HG03521 (cell line): ENCODE measurements around the gene OPTC.
"Not testable (repeated sequence)": the region's sequence is repeated elsewhere in the genome, so short reads cannot be mapped to it uniquely, and the experiment has no call there.

Experiments
- ATAC-seq: cut with Tn5 transposase; IDR thresholded peaks from one replicate; pipeline ENCODE4 v1.9.1; 2021; ENCODE audit warnings: mild to moderate bottlenecking, moderate library complexity; ENCODE audit not compliant: unreplicated experiment

OPTC gene

DNA sequence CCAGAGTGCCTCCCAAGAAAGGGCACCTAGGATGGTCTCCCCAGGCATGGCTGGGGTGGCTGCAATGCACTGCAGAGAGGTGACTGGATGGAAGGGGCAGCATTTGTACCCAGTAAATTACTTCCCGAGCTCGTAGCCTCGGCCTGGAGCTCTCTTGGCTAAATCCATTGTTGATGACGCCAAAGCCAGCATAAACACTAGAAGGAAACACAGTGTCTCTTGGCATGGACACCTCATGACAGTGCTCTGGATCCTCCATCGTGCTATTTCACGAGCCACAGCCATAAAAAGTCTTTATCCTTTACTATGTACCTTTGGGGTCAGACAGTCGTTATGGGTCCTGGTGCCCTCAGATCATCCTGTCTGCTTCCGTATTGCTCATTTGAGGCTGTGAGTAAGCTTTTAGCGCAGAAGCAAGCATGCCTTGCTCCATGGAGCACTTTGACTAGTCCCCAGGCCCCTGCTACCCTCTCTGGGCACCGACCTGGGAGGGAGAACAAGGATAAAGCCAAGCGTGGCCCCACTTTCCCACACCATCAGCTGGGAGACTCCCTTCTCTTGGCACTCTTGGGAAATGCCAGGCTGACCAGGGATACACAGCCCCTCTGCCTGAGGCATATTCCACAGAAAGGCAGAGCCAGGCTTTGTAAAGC is 28.7 kb upstream of the OPTC start:
- no peak for ATAC-seq

- no peak for ATAC-seq
Measured at GRCh38 chr1:203465948-203466347, 28.0 kb upstream of the OPTC start.

- not testable (repeated sequence) for ATAC-seq
Measured at GRCh38 chr1:203466906-203467549, 26.9 kb upstream of the OPTC start.

DNA sequence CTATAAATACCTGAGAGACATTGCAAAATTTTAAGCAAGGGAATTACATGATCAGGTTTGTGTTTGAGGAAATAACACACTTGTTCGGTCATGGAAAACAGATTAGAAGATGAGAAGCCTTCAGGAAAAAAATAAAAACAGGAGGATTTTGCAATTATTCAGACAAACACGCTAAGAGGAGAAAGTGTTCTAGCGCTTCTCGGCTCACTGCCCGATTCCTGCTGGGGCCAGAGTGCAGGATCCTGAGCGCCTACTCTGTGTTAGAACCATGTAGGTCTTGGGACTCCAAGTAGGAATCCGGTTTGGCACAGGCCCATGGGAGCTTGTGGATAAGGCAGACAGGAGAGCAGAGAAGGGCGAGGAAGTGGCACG is 26.4 kb upstream of the OPTC start:
- ATAC-seq, result no peak

DNA sequence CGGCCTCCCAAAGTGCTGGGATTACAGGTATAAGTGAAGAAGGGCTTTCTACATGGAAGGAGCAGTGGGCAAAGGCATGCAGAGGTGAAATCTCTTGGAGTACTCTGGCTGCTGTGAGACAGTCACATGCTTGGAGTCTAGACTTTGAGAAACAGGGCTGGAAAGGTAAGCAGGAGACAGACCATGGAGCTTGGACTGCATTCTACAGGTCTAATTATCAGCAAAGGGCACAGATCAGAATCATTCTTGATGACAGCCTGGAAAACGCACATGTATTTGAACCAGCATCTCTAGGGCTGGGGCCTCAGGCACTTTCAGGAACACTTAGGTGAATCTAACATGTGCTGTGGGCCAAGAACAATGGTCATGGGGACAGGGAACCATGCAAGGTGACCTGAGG is 25.6 kb upstream of the OPTC start:
- ATAC-seq, result no peak

GRCh38 chr1:203470240-203470639 is 23.7 kb upstream of the OPTC start:
- no peak for ATAC-seq

DNA sequence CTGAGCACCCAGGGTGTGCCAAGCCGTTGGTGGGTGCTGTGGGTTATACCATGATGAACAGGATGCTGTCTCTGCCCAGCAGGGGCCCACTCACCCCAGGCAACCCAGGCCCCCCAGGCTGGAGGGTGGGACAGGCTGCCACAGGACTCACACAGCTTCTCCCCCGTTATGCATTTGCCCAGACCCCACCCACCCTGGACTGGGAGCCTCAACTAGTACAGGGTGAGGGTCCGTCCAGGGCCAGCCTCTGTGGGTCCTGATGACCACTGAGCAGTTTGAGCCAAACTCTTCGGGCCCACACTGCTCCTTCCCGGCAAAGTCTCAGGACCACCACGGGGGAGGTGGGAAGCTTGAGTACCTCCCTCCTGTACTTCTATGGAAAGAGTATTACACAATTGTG is 22.1 kb upstream of the OPTC start:
- no peak for ATAC-seq

DNA sequence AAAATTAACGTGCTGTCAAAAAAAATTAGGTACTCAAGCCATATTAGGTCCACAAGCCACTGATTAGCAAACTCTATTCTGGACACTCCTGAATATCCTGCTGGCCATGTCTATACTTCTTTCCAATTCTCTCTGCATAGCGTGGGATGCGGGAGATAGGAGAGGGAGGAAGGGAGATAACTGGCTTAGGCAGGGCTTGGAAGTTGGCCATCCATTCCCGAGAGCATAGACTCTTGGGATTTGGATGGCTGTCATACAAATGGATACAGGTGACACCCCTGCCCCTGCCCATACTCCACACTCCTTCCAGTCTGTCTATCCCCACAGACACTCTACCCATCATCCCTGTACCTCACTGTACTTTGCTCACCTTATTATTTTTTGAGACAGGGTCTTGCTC is 20.7 kb upstream of the OPTC start:
- ATAC-seq, result no peak

- no peak for ATAC-seq
Measured at GRCh38 chr1:203473781-203474305, 20.1 kb upstream of the OPTC start.

DNA sequence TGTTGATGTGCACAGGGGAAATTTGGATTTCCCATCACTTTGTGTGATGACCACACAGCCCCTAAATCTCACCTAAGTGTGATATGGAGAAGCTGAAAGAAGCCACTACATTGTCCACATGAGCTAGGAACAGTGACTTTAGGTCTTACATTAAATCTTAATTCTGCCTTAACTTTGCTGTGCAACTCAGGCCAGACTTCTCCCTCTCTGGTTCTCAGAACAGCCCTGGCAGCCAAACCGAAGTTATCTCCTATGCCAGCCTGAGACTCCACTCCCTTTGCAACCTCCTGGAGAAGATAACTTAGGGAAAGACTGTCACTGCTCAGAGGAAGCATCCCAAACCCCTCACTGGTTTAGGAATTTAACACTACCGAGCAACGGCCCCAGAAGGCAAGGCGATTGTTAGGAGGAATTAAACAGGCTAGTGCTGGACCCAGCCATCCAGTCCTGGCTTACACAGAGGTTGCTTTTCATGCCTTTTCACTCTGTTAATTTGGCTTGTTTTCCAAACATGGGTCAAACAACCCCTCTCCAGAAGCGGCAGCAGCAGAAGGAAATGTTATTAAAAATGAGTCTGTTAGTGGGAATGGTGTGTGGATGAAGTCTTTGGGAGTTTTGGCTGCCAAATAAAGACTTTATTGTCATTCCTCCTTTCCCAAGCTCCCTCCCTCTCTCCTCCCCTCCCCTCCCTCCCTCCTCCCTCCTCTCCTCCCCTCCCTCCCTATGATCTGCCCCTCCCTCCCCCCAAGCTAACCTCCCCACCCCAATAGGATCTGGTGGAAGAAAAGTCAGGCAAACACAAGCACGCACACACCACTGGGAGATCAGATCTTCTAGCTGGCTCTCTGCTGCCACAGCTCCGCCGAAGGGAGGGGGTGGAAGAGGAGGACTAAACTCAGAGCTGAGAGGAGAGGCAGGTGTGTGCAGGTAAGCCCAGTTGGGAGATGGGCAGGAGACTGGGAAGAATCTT is 18.7 kb upstream of the OPTC start, which contains the start of gene PRELP:
PRELP (plus strand) TSS at position 795 of the 970 bp plus-strand sequence. CDS start 7,379 bp downstream, outside the sequence.
- no peak for ATAC-seq

GRCh38 chr1:203476216-203476814 is 17.6 kb upstream of the OPTC start:
- no peak for ATAC-seq

DNA sequence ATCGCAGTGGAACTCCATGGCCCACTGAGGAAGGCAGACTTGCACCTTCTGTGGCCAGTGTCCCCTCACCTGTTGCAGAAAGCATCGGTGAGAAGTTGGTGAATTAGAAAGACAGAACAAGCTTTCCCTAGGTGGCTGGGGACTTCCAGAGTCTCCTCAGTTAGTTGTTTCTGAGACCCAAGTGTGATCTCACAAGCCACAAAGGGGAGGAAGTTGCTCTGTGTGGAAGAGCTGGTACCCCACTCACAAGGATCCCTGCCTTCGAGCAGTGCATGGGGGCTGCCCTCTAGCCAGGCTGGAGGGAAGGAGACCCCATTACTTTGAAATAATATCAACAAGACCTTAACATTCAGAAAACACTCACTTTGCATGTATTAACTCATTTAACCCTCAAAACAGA is 16.2 kb upstream of the OPTC start:
- ATAC-seq, result no peak

- ATAC-seq, result no peak
Measured at GRCh38 chr1:203478231-203478630, 15.7 kb upstream of the OPTC start.

- ATAC-seq, result no peak
Measured at GRCh38 chr1:203478986-203479385, 15.0 kb upstream of the OPTC start.

DNA sequence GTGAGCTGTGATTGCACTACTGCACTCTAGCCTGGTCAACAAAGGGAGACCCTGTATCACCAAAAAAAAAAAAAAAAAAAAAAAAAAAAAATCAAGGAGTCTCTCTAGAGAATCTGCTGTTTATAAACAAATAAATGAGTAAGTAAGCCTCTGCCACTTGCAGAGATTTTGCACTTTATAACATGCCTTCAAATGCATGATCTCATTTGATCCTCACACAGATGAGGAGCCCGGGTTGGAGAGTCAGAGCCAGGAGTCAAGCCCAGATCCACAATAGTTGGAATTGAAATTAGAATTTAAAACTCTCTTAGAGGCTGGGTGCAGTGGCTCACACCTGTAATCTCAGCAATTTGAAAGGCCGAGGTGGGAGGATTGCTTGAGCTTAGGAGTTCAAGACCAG is 14.3 kb upstream of the OPTC start:
- no peak for ATAC-seq

DNA sequence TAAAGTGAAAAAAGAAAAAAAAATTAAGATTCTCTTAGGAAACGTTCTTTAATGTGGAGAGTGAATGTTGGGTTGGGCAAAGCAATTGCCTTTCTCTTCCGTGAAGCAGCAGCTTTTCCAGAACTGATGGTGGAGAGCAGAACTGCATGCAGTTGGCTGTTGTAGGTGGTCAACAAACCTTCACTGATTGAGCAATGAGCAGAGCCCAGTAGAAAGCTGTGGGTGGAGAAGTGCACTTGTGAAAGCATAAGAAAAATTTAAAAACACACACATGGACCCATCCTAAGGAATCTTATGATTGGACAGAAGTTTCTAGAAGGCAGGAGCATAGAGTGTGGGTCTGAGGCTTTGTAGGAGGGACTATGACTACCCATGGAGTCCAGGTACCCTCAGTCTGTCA is 13.9 kb upstream of the OPTC start:
- ATAC-seq, result no peak

DNA sequence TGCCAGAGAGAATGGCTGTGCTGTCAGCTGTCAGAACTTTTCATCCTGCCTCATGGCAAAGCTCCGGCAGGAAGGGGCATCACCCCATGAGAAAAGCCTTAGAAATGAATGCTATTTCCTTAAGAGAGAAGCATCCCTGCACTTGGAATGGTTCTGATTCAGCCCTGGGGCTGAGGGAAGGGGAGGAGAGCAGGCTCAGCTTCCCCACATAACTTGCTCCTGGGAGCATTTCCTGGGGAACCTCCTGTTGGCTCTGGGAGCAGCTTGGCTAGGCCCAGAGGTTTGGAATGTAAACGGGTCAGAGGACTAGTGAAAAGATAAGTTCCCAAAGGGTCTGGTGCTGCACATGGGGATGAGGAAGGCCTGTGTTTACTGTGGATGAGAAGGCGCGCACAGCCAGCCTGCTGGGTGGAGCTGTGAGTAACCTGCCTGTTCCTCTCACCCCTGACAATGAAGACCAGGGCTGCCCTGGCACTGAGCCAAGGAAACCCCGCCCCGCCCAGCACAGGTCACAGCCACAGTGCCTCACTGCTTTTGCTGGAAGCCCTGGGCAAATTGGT is 13.3 kb upstream of the OPTC start:
- ATAC-seq, result no peak

GRCh38 chr1:203481196-203481595 is 12.8 kb upstream of the OPTC start:
- no peak for ATAC-seq

DNA sequence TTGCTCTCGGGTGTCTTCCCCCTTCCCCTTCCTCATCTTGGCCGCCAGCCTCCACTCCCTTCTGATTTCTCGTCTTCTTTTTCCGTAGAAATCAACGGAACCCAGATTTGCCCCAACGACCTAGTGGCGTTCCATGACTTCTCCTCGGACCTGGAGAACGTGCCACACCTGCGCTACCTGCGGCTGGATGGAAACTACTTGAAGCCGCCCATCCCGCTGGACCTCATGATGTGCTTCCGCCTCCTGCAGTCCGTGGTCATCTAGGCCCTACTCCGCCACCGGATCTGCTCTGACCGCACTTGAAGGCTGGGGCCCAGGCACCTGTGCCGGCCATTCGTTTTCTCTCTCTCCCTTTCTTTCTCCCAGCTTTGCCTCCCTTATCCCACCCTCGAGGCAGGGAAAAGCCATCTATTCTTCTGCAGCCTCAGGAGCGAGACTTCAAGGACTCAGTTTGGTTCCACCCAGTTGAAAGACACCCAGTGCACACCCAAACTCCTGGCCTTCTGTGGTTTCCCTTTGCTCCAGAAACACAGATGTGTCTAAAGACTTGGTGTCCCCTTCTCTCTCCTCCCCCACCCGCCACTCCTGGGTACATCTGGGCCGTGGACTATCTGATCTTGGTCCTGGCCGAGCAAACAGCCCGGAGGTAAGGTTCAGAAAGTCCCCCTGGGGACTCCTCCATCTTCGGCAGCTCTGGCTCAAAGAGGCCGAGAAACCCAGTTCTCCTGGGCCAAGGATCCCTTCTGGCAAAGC is 7.2 kb upstream of the OPTC start:
- no peak for ATAC-seq

DNA sequence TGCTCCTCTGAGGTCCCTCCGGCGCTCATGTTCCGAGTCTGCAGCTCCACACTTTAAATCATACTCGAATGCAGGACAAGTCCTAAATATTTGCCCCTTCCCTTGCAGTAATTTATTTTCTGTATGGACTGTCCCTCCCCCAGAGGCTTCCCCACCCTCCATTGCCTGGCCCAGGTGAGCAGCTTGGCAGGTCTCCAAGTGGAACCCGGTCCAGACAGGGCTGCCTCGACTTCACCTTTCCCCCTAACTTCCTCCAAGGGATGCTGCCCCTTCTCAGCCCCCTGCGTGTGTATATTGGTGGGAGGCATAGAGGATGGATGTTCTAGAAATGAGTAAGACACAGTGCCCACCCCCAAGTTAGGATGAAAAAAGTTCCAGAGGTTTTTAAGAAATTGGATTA is 5.4 kb upstream of the OPTC start:
- ATAC-seq, result no peak
